ENCODE results near the gene CIDEC.

CIDEC gene

DNA sequence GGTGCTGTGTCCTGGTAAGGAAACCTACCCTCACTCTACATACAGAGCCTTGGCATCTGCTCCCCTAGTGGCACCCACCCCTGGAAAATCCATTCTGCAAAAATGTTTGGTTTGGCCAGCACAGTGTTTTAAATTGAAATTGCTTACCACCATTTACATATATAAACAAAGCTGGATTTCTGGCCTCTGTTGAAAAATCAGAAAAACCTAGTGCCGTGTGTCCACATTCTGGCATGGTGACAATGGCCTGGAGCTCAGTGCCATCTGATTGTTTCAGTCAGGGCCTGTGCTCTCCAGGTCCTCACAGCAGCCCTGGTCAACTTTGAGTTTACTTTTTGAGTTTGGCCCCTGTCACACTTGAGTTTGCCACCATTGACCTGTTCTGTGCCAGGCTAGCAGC, 34.0 kb upstream of the CIDEC start:
- TF ChIP-seq, protein P1, sequence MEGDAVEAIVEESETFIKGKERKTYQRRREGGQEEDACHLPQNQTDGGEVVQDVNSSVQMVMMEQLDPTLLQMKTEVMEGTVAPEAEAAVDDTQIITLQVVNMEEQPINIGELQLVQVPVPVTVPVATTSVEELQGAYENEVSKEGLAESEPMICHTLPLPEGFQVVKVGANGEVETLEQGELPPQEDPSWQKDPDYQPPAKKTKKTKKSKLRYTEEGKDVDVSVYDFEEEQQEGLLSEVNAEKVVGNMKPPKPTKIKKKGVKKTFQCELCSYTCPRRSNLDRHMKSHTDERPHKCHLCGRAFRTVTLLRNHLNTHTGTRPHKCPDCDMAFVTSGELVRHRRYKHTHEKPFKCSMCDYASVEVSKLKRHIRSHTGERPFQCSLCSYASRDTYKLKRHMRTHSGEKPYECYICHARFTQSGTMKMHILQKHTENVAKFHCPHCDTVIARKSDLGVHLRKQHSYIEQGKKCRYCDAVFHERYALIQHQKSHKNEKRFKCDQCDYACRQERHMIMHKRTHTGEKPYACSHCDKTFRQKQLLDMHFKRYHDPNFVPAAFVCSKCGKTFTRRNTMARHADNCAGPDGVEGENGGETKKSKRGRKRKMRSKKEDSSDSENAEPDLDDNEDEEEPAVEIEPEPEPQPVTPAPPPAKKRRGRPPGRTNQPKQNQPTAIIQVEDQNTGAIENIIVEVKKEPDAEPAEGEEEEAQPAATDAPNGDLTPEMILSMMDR (conservative IDR thresholded peaks at IDR 0.05; ENCODE audit: low read depth, low read length): no peak
- Histone ChIP-seq H3K27me3 (ENCODE audit: insufficient read depth, low read depth) (no peaks in the 10 kb centered on the region), H2AFZ (ENCODE audit: low read depth) (no peak overlapping the region)

GRCh38 chr3:9913601-9914000, 33.5 kb upstream of the CIDEC start:
- no peak overlapping the region for H3K27ac ChIP-seq

More for the DNA sequence above, 34.0 kb upstream of the CIDEC start:
- H3K4me3 ChIP-seq (IDR thresholded peaks at IDR 0.05; ENCODE audit: insufficient read depth, low read depth, low read length): no peak overlapping the region
- H3K79me2 ChIP-seq (ENCODE audit: insufficient read depth, low read depth): no peaks in the 10 kb centered on the region
- no peak overlapping the region; the same call in 1 of the 2 replicates for H3K4me2 ChIP-seq
- H4K20me1 ChIP-seq (ENCODE audit: insufficient read depth): no peaks in the 10 kb centered on the region
- peaks cover 57% of the 10 kb centered on the region for H3K4me1 ChIP-seq (ENCODE audit: low read depth, poor library complexity, severe bottlenecking)
- H3K9ac ChIP-seq: no peak overlapping the region
- no peak overlapping the region for H3K27ac ChIP-seq
- no peaks in the 10 kb centered on the region for H3K36me3 ChIP-seq (ENCODE audit: insufficient read depth)

GRCh38 chr3:9912294-9912935, 32.4 kb upstream of the CIDEC start:
- TF ChIP-seq, protein P1 (conservative IDR thresholded peaks at IDR 0.05; ENCODE audit: low read depth, low read length): no peak
- Histone ChIP-seq H3K36me3 (ENCODE audit: insufficient read depth) (no peaks in the 10 kb centered on the region), H3K4me2 (peak overlapping the region; percentile 80), H3K4me3 (IDR thresholded peaks at IDR 0.05; ENCODE audit: insufficient read depth, low read depth, low read length) (no peak overlapping the region), H2AFZ (ENCODE audit: low read depth) (peak overlapping the region; percentile 41; the same call in 1 of the 2 replicates), H4K20me1 (ENCODE audit: insufficient read depth) (no peaks in the 10 kb centered on the region), H3K79me2 (ENCODE audit: insufficient read depth, low read depth) (no peaks in the 10 kb centered on the region), H3K27me3 (ENCODE audit: insufficient read depth, low read depth) (no peaks in the 10 kb centered on the region), H3K9ac (peak overlapping the region; percentile 52; the same call in 1 of the 2 replicates), H3K4me1 (ENCODE audit: low read depth, poor library complexity, severe bottlenecking) (peaks cover 57% of the 10 kb centered on the region), H3K27ac (peak overlapping the region; percentile 86)

More at GRCh38 chr3:9913601-9914000, 33.5 kb upstream of the CIDEC start:
- Histone ChIP-seq H3K4me3 (IDR thresholded peaks at IDR 0.05; ENCODE audit: insufficient read depth, low read depth, low read length) (no peak overlapping the region), H3K79me2 (ENCODE audit: insufficient read depth, low read depth) (no peaks in the 10 kb centered on the region), H3K4me2 (no peak overlapping the region), H4K20me1 (ENCODE audit: insufficient read depth) (no peaks in the 10 kb centered on the region), H3K4me1 (ENCODE audit: low read depth, poor library complexity, severe bottlenecking) (peaks cover 57% of the 10 kb centered on the region), H3K36me3 (ENCODE audit: insufficient read depth) (no peaks in the 10 kb centered on the region), H3K9ac (no peak overlapping the region), H2AFZ (ENCODE audit: low read depth) (no peak overlapping the region), H3K27me3 (ENCODE audit: insufficient read depth, low read depth) (no peaks in the 10 kb centered on the region)
- TF ChIP-seq, protein P1 (conservative IDR thresholded peaks at IDR 0.05; ENCODE audit: low read depth, low read length): no peak

DNA sequence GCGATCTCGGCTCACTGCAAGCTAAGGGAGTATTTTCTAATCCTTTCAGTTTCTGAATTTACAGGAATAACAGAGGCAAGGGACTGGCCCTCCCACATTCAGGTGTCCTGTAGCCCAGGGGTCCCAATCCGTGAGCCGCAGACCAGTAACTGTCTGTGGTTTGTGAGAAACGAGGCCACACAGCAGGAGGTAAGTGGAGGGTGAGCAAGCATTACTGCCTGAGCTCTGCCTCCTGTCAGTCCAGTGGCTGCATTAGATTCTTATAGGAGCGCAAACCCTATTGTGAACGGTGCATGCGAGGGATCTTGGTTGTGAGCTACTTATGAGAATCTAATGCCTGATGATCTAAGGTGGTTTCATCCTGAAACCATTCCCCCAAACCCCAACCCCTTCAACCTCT, 31.8 kb upstream of the CIDEC start:
- Histone ChIP-seq H3K79me2 (ENCODE audit: insufficient read depth, low read depth) (no peaks in the 10 kb centered on the region), H2AFZ (ENCODE audit: low read depth) (peak overlapping the region; percentile 41; the same call in 1 of the 2 replicates), H3K36me3 (ENCODE audit: insufficient read depth) (no peaks in the 10 kb centered on the region), H3K27ac (peak overlapping the region; percentile 86), H3K4me3 (IDR thresholded peaks at IDR 0.05; ENCODE audit: insufficient read depth, low read depth, low read length) (no peak overlapping the region), H3K9ac (peak overlapping the region; percentile 52), H3K4me1 (ENCODE audit: low read depth, poor library complexity, severe bottlenecking) (peaks cover 57% of the 10 kb centered on the region), H3K27me3 (ENCODE audit: insufficient read depth, low read depth) (no peaks in the 10 kb centered on the region), H3K4me2 (peak overlapping the region; percentile 80), H4K20me1 (ENCODE audit: insufficient read depth) (no peaks in the 10 kb centered on the region)
- TF ChIP-seq, protein P1 (conservative IDR thresholded peaks at IDR 0.05; ENCODE audit: low read depth, low read length): no peak

Measured in KMS-11 (cell line).